GM12878 (cell line): Measurements from ENCODE around the gene CAMTA1. TPM values are rescaled to one million over a fixed set of nuclear protein-coding genes. Genes with fewer than 3 reads are reported as not detected.

Experiments
- ATAC-seq: fragments of 200-7000 bp; cut with Tn5 transposase; 3 replicates; pipeline ENCODE4 v1.9.1; 2020; ENCODE audit warnings: mild to moderate bottlenecking, moderate library complexity
- BruUV-seq: library from RNA; stranded (reverse); fragments of 400-500 nt; replicated peaks from 2 replicates; lab custom pipeline; 2021; lab: Mats Ljungman, UMichigan
- CTCF ChIA-PET: fragments of 300-600 bp; sonication (Branson Sonifier 250); formaldehyde crosslinking; extraction: SDS; loops from one replicate; lab custom pipeline; 2021; ENCODE audit warnings: inconsistent platforms; lab: Yijun Ruan, JAX
- POLR2A ChIA-PET: fragments of 350-600 bp; formaldehyde crosslinking; extraction: SDS; loops from one replicate; lab custom pipeline; 2021; ENCODE audit warnings: inconsistent platforms; lab: Charles Lee
- RAD21 ChIA-PET: fragments of 300-600 bp; sonication (Branson Sonifier 250); formaldehyde crosslinking; loops from one replicate; lab custom pipeline; 2023; ENCODE audit warnings: antibody characterized with exemption; ENCODE audit not compliant: unreplicated experiment; lab: Charles Lee
- SMC1A ChIA-PET: fragments of 300-600 bp; sonication (Branson Sonifier 250); formaldehyde crosslinking; loops from one replicate; lab custom pipeline; 2023; ENCODE audit not compliant: unreplicated experiment, uncharacterized antibody; lab: Charles Lee
- DNase-seq: peaks from one replicate; pipeline ENCODE4 v3.0.0-alpha.2; 2011; ENCODE audit warnings: low read depth, low spot score
- FAIRE-seq: peaks from 3 replicates; lab custom pipeline; 2011; peaks lifted over from hg19 to GRCh38; lab: Jason Lieb, UNC
- H2AFZ ChIP-seq: 2 replicates; pipeline ENCODE4 v1.6.0; 2011; ENCODE audit warnings: low read depth, low read length, control low read depth; ENCODE audit not compliant: control insufficient read depth
- H3K27ac ChIP-seq: 2 replicates; pipeline ENCODE4 v1.5.1; 2011; ENCODE audit warnings: control low read depth; ENCODE audit not compliant: control insufficient read depth, insufficient read depth
- H3K27me3 ChIP-seq, 2 experiments: replicated peaks in 1 of 2; 2 replicates each; pipeline versions ENCODE4 v1.6.0 to v1.6.1; 2011; ENCODE audit warnings: low read length in 1 of 2; ENCODE audit not compliant: control insufficient read depth in 2 of 2, insufficient read depth in 2 of 2
- H3K36me3 ChIP-seq, 2 experiments: 2 replicates each; pipeline ENCODE4 v1.5.1; 2011; ENCODE audit warnings: low read length in 1 of 2; ENCODE audit not compliant: control insufficient read depth in 2 of 2, insufficient read depth in 2 of 2
- H3K4me1 ChIP-seq: 2 replicates; pipeline ENCODE4 v1.6.1; 2011; ENCODE audit warnings: mild to moderate bottlenecking, low read length, moderate library complexity, mixed read lengths; ENCODE audit not compliant: control insufficient read depth, insufficient read depth
- H3K4me2 ChIP-seq: 2 replicates; pipeline ENCODE4 v1.6.0; 2011; ENCODE audit warnings: control low read depth; ENCODE audit not compliant: control insufficient read depth, insufficient read depth
- H3K4me3 ChIP-seq: fragments of 200-600 bp; sonication (generic); 2 replicates; pipeline ENCODE4 v1.5.1; 2016
- H3K79me2 ChIP-seq: 2 replicates; pipeline ENCODE4 v1.6.0; 2011; ENCODE audit warnings: low read length; ENCODE audit not compliant: control insufficient read depth, insufficient read depth
- H3K9ac ChIP-seq: 2 replicates; pipeline ENCODE4 v1.8.0; 2011; ENCODE audit warnings: low read length, control low read depth, mixed read lengths; ENCODE audit not compliant: control insufficient read depth, insufficient read depth
- H3K9me3 ChIP-seq: replicated peaks from 3 replicates; pipeline ENCODE4 v1.5.1; 2011; ENCODE audit warnings: mild to moderate bottlenecking, low read length; ENCODE audit not compliant: control insufficient read depth, insufficient read depth
- H4K20me1 ChIP-seq: 2 replicates; pipeline ENCODE4 v1.6.0; 2011; ENCODE audit not compliant: control insufficient read depth, insufficient read depth
- BACH1 ChIP-seq: fragments of 450-650 bp; IDR thresholded peaks from 2 replicates; pipeline ENCODE4 v1.6.1; 2017; ENCODE audit warnings: mild to moderate bottlenecking, borderline replicate concordance
- BRCA1 ChIP-seq: IDR thresholded peaks from 2 replicates; pipeline ENCODE4 v1.6.1; 2011; ENCODE audit warnings: low read depth, low read length, improper control_type of control experiment
- CBX3 ChIP-seq: fragments of 200-600 bp; sonication (generic); IDR thresholded peaks from 2 replicates; pipeline ENCODE4 v1.6.1; 2016; ENCODE audit warnings: low read depth, borderline replicate concordance
- CBX5 ChIP-seq: sonication (generic); IDR thresholded peaks from 2 replicates; pipeline ENCODE4 v1.6.1; 2016; ENCODE audit warnings: low read depth, moderate library complexity, mild to moderate bottlenecking, inconsistent platforms
- CHD2 ChIP-seq: IDR thresholded peaks from 2 replicates; pipeline ENCODE4 v1.6.1; 2011; ENCODE audit warnings: low read depth, low read length, improper control_type of control experiment, borderline replicate concordance
- CTCF ChIP-seq, 3 experiments: IDR thresholded peaks in 2 of 3; conservative IDR thresholded peaks in 1 of 3; 2 replicates each; pipeline ENCODE4 v1.5.1; 2011; ENCODE audit warnings: low read depth in 3 of 3, low read length in 3 of 3, mild to moderate bottlenecking in 3 of 3, control low read depth in 2 of 3, moderate library complexity in 2 of 3, inconsistent platforms in 1 of 3, mixed read lengths in 1 of 3; ENCODE audit not compliant: control insufficient read depth in 2 of 3, insufficient read depth in 1 of 3; ENCODE audit errors: extremely low read depth in 1 of 3
- ESRRA ChIP-seq: IDR thresholded peaks from 2 replicates; pipeline ENCODE4 v1.6.1; 2012; ENCODE audit warnings: mild to moderate bottlenecking, low read length, improper control_type of control experiment
- HDGF ChIP-seq: fragments of 450-650 bp; IDR thresholded peaks from 2 replicates; pipeline ENCODE4 v1.6.1; 2016; ENCODE audit warnings: antibody characterized with exemption
- MAX ChIP-seq: IDR thresholded peaks from 2 replicates; pipeline ENCODE4 v1.6.1; 2012; ENCODE audit warnings: low read depth, low read length, improper control_type of control experiment
- MEF2B ChIP-seq: fragments of 450-650 bp; IDR thresholded peaks from 2 replicates; pipeline ENCODE4 v1.6.1; 2018; ENCODE audit warnings: mild to moderate bottlenecking, moderate library complexity; ENCODE audit not compliant: partially characterized antibody, poor library complexity, severe bottlenecking
- MTA2 ChIP-seq: fragments of 450-650 bp; IDR thresholded peaks from 2 replicates; pipeline ENCODE4 v1.6.1; 2016; ENCODE audit warnings: low read depth, mild to moderate bottlenecking, moderate library complexity
- PBX3 ChIP-seq: IDR thresholded peaks from 2 replicates; pipeline ENCODE4 v1.6.1; 2011; ENCODE audit warnings: mild to moderate bottlenecking, low read depth, low read length, moderate library complexity; ENCODE audit not compliant: insufficient replicate concordance
- PRDM15 ChIP-seq: fragments of 450-650 bp; formaldehyde crosslinking; IDR thresholded peaks from 2 replicates; pipeline ENCODE4 v1.4.0; 2020; ENCODE audit warnings: mild to moderate bottlenecking, moderate library complexity
- USF2 ChIP-seq: IDR thresholded peaks from 2 replicates; pipeline ENCODE4 v1.6.1; 2011; ENCODE audit warnings: low read depth, low read length, improper control_type of control experiment, borderline replicate concordance
- WGBS: methylation state at CpG from one replicate; pipeline ENCODE4 v1.1.6; 2016; ENCODE audit warnings: low lambda C conversion rate; ENCODE audit not compliant: insufficient replicate concordance, insufficient coverage; ENCODE audit errors: missing lambda C conversion rate; 5-methylcytosine and 5-hydroxymethylcytosine counted together
- in situ Hi-C: fragments of 300-500 bp; cut with MboI; formaldehyde crosslinking; loops from 9 replicates; pipeline ENCODE4 v1.14.3; 2018; ENCODE audit warnings: mixed read lengths
- intact Hi-C: fragments of 100-400 bp; cut with micrococcal nuclease; formaldehyde crosslinking; loops from one replicate; pipeline ENCODE4 v1.14.2; 2022; ENCODE audit not compliant: unreplicated experiment
- polyA plus RNA-seq, 11 experiments: library from polyadenylated mRNA; depleted of rRNA in 4 of 11; unstranded in 6 of 11; stranded (reverse) in 5 of 11; fragments of >200 nt; fragmentation: Nextera tagmentation in 4 of 11; fragmentation: Illumina TruSeq in 1 of 11; extraction: Ambion mirVana in 4 of 11; extraction: Trizol in 1 of 11; gene quantifications; 1 replicate in 1 of 11; 2 replicates in 10 of 11; pipeline versions ENCODE4 v1.2.1 to v1.2.3, GENCODE V29; 2011 to 2016; ENCODE audit warnings: inconsistent platforms in 2 of 11, missing spikeins in 2 of 11, low read depth in 1 of 11
- total RNA-seq, 4 experiments: library from RNA; depleted of rRNA in 3 of 4; stranded (reverse); fragments of >200 nt in 3 of 4; fragmentation: Illumina TruSeq in 1 of 4; extraction: Trizol in 1 of 4; gene quantifications; 2 replicates each; pipeline versions ENCODE4 v1.2.1 to v1.2.3, GENCODE V29; 2013 to 2021

Gene CAMTA1
- total and polyA plus RNA-seq, 10 of the 15 experiments (the other 5 are each of a cell fraction or from before 2014, with no cell fraction given), result 37.7 to 148 (median 76.4) TPM

- Histone ChIP-seq H4K20me1 (no peaks in the 10 kb centered on the region), H3K27ac (no peak overlapping the region), H3K4me2 (no peak overlapping the region), H3K27me3 (no peaks in the 10 kb centered on the region; a peak in 1 of 4 replicates), H3K79me2 (no peaks in the 10 kb centered on the region), H2AFZ (no peak overlapping the region), H3K4me3 (no peak overlapping the region), H3K4me1 (no peaks in the 10 kb centered on the region), H3K9ac (no peak overlapping the region), H3K36me3 (no peaks in the 10 kb centered on the region), H3K9me3 (no peaks in the 10 kb centered on the region; the same call in 2 of the 3 replicates)
- ChIA-PET RAD21 (no interaction called here), POLR2A (no interaction called here), SMC1A (no interaction called here), CTCF (no interaction called here)
- intact Hi-C loops, result no loop called here
- no peak for TF ChIP-seq CBX5
- TF ChIP-seq HDGF, result no peak
- TF ChIP-seq CHD2, result no peak
- TF ChIP-seq BACH1, result no peak
- TF ChIP-seq MTA2, result no peak
- TF ChIP-seq BRCA1, result no peak
- TF ChIP-seq CBX3, result no peak
- TF ChIP-seq MEF2B, result no peak
- no peak for TF ChIP-seq MAX
- TF ChIP-seq CTCF (IDR thresholded peaks at IDR 0.05 in 2 of 3, conservative IDR thresholded peaks at IDR 0.05 in 1 of 3; ENCODE audit: control insufficient read depth in 2 of 3, extremely low read depth in 1 of 3, insufficient read depth in 1 of 3, low read depth in 3 of 3, low read length in 3 of 3), result no peak
- no peak for TF ChIP-seq ESRRA
- TF ChIP-seq PBX3, result no peak
- no peak for TF ChIP-seq USF2
- TF ChIP-seq PRDM15 (CRISPR knock-in tag), result no peak
- no TSS peak for BruUV-seq
- no peak for FAIRE-seq
- in situ Hi-C loops, result no loop called here
- 34% methylated on average over 8 of the region's 8 CpGs for WGBS
- DNase-seq, result no peak
- no peak for ATAC-seq
Observed at GRCh38 chr1:7519181-7519860, 734.1 kb downstream of the CAMTA1 start.
